LNCaP clone FGC (cell line): Measurements from ENCODE around the gene CTSK.
"Not testable (repeated sequence)": the region's sequence is repeated elsewhere in the genome, so short reads cannot be mapped to it uniquely, and the experiment has no call there.

ENCODE experiments used
- DNase-seq: peaks from one replicate; pipeline ENCODE4 v3.0.0-alpha.2; 2011; ENCODE audit warnings: low read depth
- H3K4me3 ChIP-seq: 2 replicates; pipeline ENCODE4 v1.5.1; 2011; ENCODE audit warnings: mild to moderate bottlenecking, low read depth, low read length, control low read depth
- TF ChIP-seq, protein P1 (sequence below): IDR thresholded peaks from 2 replicates; pipeline ENCODE4 v1.5.1; 2012; ENCODE audit warnings: mild to moderate bottlenecking; ENCODE audit not compliant: control insufficient read depth, insufficient read depth; ENCODE audit errors: extremely low read depth

The CTSK gene

DNA sequence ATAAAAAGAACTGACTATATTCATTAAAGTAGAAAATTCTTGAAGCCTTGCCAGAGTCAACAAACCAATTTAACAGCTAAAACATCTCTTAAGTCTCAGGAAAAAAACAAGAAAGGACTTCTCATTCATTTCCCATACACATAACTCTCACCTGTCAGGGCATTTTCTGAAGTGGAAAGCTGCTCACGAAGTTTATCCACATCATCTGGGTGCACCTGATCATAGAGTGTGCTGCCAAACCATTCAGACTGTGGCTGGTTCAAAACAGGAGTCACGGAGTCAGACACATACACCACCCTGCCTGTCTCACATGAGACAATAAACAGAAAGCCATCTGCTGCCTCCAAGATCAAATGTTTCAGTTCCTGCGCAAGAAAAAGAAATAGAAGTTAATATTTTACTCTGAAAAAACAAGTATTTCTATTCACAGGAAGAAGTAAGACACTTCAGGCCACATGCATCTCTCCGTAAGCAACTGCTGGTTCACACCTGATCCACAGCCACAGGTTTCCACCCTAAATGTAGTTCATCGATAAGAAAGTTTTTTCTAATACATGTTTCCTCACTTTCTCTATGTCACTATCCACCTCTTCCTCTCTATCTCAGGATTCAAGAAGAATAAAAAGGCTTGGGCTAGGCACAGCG lies 28.2 kb upstream of the CTSK start:
- no peak overlapping the region for H3K4me3 ChIP-seq
- TF ChIP-seq, protein P1, sequence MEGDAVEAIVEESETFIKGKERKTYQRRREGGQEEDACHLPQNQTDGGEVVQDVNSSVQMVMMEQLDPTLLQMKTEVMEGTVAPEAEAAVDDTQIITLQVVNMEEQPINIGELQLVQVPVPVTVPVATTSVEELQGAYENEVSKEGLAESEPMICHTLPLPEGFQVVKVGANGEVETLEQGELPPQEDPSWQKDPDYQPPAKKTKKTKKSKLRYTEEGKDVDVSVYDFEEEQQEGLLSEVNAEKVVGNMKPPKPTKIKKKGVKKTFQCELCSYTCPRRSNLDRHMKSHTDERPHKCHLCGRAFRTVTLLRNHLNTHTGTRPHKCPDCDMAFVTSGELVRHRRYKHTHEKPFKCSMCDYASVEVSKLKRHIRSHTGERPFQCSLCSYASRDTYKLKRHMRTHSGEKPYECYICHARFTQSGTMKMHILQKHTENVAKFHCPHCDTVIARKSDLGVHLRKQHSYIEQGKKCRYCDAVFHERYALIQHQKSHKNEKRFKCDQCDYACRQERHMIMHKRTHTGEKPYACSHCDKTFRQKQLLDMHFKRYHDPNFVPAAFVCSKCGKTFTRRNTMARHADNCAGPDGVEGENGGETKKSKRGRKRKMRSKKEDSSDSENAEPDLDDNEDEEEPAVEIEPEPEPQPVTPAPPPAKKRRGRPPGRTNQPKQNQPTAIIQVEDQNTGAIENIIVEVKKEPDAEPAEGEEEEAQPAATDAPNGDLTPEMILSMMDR: 0 out of 2 replicates have a peak, but pooled peaks have one; percentile 7
- DNase-seq: peak; percentile 50

DNA sequence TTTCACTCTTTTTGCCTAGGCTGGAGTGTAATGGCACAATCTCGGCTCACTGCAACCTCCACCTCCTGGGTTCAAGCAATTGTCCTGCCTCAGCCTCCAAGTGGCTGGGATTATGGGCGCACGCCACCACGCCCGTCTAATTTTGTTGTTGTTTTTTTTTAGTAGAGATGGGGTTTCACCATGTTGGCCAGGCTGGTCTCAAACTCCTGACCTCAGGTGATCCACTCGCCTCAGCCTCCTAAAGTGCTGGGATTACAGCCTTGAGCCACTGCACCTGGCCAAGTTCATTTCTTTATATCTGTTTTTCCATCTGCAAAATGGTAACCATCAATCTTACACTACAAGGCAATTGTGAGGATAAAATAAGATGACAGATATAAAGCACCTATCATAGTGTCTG lies 25.9 kb upstream of the CTSK start:
- DNase-seq, H3K4me3 ChIP-seq: not testable (repeated sequence)

DNA sequence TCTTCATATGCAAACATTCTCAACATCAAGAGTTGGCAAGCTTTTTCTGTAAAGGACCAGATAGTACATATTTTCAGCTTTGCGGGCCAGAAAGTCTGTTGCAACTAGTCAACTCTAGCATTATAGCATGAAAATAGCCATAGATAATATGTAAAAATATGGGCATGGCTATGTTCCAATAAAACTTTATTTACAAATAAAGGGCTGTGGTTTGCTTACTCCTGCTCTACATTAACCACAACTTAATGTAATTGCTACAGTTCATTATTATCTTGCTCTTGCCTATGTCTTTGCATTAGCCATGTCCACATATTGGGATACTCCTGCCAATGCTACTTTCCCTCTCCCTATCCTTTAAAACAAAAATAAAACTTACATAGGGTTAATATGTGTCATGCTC lies 24.5 kb upstream of the CTSK start:
- no peak for DNase-seq
- H3K4me3 ChIP-seq: no peak overlapping the region
- TF ChIP-seq, protein P1: no peak

DNA sequence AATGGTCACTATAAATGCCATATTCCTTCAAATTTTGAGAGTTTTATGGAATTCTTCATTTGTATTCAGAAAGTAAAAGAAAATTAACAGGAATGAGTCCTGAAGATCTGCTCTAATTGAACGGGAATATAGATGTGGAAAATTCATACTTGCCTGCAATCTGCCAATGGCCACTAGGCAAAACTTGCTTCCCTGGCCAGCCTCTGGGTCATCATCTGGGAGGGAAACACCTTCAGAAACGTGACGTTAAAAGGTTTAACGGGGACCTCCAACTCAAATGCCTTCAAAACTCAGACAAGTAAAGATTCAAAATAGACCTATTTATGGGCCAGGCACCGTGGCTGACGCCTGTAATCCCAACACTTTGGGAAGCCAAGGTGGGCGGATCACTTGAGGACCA lies 21.7 kb upstream of the CTSK start:
- no peak for DNase-seq
- TF ChIP-seq, protein P1: 0 out of 2 replicates have a peak, but pooled peaks have one; percentile 9
- no peak overlapping the region for H3K4me3 ChIP-seq

DNA sequence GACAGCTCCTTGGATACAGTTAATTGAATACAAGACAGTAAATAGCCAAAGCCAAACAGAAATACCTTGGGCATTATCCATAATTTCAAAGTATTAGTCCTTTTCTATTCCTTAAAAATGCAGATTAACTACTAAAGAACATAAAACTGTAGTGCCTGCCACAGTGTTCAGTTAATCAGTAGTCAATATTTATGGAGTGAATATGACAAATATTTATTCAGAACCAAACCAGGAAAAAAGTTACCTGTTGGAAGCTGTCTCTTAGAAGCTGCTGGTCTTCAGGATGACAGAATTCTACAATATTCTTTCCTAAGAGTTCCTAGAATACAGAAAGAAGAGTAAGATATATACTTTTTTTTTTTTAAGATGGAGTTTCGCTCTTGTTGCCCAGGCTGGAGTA lies 18.2 kb upstream of the CTSK start:
- DNase-seq: no peak
- H3K4me3 ChIP-seq: no peak overlapping the region
- TF ChIP-seq, protein P1: no peak

DNA sequence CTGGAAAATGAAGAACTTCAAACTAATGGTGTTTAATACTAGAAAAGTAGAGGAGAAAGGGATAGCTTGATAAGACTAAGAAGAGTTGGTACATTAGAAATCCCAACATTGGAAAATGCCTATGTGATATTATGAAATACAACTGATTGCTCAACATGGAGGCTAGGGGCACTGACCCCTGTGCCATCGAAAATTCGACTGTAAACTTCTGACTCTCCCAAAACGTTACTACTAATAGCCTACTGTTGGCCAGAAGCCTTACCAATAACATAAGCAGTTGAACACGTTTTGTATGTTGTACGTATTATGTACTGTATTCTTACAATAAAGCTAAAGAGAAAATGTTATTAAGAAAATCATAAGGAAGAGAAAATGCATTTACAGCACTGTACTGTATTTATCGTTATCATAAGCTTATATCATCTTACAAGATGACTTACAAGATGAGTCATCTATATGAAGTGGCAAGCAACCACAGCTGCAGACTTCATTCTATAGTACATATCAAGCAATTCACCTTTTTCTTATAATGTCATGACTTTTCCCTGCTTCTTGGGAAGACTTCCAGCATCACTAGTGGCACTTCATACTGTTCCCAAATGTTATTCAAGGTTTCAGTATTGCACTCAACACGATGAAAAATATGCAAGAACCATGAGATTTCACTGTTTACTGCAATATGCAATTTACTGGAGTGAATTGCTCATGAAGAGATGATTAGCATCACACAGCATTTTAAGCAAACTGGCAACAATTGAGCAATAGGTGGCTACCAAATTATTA lies 12.9 kb upstream of the CTSK start:
- TF ChIP-seq, protein P1: no peak
- H3K4me3 ChIP-seq: no peak overlapping the region
- DNase-seq: no peak

DNA sequence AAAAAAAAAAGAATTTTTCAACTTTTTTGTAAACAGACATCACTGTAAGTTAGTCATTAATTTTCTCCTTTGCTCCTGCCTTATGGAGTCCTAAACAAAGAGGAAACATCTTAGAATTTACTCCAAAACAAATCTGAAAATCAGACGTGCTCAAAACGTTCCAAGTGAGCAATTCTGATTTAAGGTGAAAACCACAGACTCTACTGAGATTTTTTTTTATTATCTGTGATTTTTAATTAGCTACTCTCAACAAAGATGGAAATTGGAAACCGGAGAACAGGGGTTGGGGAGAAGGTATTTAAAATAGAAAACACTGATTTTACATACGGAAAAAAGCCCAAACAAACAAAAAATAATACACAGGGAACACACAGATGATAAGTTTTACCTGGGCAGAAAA lies 7.8 kb upstream of the CTSK start:
- TF ChIP-seq, protein P1: no peak
- no peak for DNase-seq
- H3K4me3 ChIP-seq: no peak overlapping the region
